Measurements from ENCODE around the gene ZNF865.

DNA sequence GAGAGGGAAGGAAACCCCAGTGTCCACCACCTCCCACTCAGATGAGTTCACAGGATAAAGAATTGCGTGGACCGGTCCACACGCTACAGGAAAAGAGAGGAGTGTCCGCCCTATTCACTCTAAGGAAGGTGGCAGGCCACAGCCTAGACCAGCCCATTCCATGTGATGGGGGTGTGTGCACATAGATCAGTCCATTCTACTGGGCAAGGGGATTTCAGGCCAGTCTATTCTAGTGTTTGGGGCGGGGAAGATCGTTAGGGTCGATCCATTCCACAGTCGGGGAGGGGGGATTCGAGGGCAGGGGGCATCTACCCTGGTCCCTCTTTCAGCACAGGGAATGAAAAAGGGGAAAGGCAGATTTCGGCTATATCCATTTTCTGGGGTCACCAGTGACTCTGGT, 13.9 kb upstream of the ZNF865 start:
- TF ChIP-seq CTCF (IDR thresholded peaks at IDR 0.05; ENCODE audit: extremely low read depth in 1 of 2, insufficient read depth in 1 of 2, low read depth in 1 of 2, low read length in 2 of 2): no peak
- TF ChIP-seq POLR2A (IDR thresholded peaks at IDR 0.05; ENCODE audit: low read depth, low read length): no peak
- no peak for TF ChIP-seq EZH2 (IDR thresholded peaks at IDR 0.05; ENCODE audit: borderline replicate concordance, low read depth, low read length, severe bottlenecking)
- TF ChIP-seq POLR2AphosphoS5 (IDR thresholded peaks at IDR 0.05; ENCODE audit: insufficient read depth, low read depth, low read length): no peak
